HG03432 (cell line): ENCODE results near the gene CATSPERD.
A peak's percentile ranks its signal among the peaks of the same experiment; 100 is the strongest.

Experiments used
- ATAC-seq: cut with Tn5 transposase; IDR thresholded peaks from one replicate; pipeline ENCODE4 v1.9.1; 2021; ENCODE audit warnings: mild to moderate bottlenecking, moderate library complexity; ENCODE audit not compliant: unreplicated experiment

Gene CATSPERD

GRCh38 chr19:5782945-5783919 is 62.8 kb downstream of the CATSPERD start:
- no peak for ATAC-seq

GRCh38 chr19:5784581-5785147 is 64.2 kb downstream of the CATSPERD start, which contains the start of gene PRR22:
TSS of gene PRR22 (minus strand) at chr19:5784746. CDS start at chr19:5784660, 86 bp downstream.
- no peak for ATAC-seq

- no peak for ATAC-seq
Measured at GRCh38 chr19:5785423-5785822, 65.0 kb downstream of the CATSPERD start.

- ATAC-seq: no peak
Measured at GRCh38 chr19:5786593-5787408, 66.4 kb downstream of the CATSPERD start.

GRCh38 chr19:5787409-5788182 is 67.2 kb downstream of the CATSPERD start:
- ATAC-seq: no peak

GRCh38 chr19:5788422-5788821 is 68.0 kb downstream of the CATSPERD start:
- ATAC-seq: no peak

- ATAC-seq: no peak
Measured at GRCh38 chr19:5789351-5789761, 68.9 kb downstream of the CATSPERD start.

- ATAC-seq: no peak
Measured at GRCh38 chr19:5789886-5790558, 69.6 kb downstream of the CATSPERD start.

- peak; percentile 86 for ATAC-seq
Measured at GRCh38 chr19:5790559-5791520, 70.4 kb downstream of the CATSPERD start, which contains the start of gene DUS3L. TSS of gene DUS3L (minus strand) at chr19:5791163. CDS start at chr19:5791141, 22 bp downstream.

- ATAC-seq: no peak
Measured at GRCh38 chr19:5792224-5792623, 71.8 kb downstream of the CATSPERD start.

- no peak for ATAC-seq
Measured at GRCh38 chr19:5793188-5793587, 72.8 kb downstream of the CATSPERD start.

GRCh38 chr19:5795382-5795919 is 75.0 kb downstream of the CATSPERD start:
- ATAC-seq: no peak

- no peak for ATAC-seq
Measured at GRCh38 chr19:5798244-5798643, 77.8 kb downstream of the CATSPERD start.

GRCh38 chr19:5799247-5800241 is 79.1 kb downstream of the CATSPERD start:
- ATAC-seq: no peak

GRCh38 chr19:5800361-5801270 is 80.2 kb downstream of the CATSPERD start:
- ATAC-seq: no peak
